Fibroblast of the aortic adventitia (primary cell): Measurements from ENCODE around the gene LAP3. TPM values are rescaled to one million over a fixed set of nuclear protein-coding genes. Genes with fewer than 3 reads are reported as not detected.

ENCODE experiments used
- DNase-seq: peaks from one replicate; pipeline ENCODE4 v3.0.0-alpha.2; 2010; ENCODE audit warnings: low read depth
- H3K4me3 ChIP-seq: 2 replicates; pipeline ENCODE4 v1.5.1; 2011; ENCODE audit warnings: low read depth, mild to moderate bottlenecking, control low read depth, low read length, moderate library complexity
- total RNA-seq: library from RNA; depleted of rRNA; stranded (reverse); fragments of >200 nt; gene quantifications from 2 replicates; pipeline ENCODE4 v1.2.3, GENCODE V29; 2012; ENCODE audit warnings: low replicate concordance
- TF ChIP-seq, protein P1 (sequence below): IDR thresholded peaks from 2 replicates; pipeline ENCODE4 v1.5.1; 2011; ENCODE audit warnings: mild to moderate bottlenecking, low read length, control low read depth, inconsistent platforms; ENCODE audit not compliant: insufficient read depth

LAP3 gene
- total RNA-seq, 1 donor, result 76.9 TPM

DNA sequence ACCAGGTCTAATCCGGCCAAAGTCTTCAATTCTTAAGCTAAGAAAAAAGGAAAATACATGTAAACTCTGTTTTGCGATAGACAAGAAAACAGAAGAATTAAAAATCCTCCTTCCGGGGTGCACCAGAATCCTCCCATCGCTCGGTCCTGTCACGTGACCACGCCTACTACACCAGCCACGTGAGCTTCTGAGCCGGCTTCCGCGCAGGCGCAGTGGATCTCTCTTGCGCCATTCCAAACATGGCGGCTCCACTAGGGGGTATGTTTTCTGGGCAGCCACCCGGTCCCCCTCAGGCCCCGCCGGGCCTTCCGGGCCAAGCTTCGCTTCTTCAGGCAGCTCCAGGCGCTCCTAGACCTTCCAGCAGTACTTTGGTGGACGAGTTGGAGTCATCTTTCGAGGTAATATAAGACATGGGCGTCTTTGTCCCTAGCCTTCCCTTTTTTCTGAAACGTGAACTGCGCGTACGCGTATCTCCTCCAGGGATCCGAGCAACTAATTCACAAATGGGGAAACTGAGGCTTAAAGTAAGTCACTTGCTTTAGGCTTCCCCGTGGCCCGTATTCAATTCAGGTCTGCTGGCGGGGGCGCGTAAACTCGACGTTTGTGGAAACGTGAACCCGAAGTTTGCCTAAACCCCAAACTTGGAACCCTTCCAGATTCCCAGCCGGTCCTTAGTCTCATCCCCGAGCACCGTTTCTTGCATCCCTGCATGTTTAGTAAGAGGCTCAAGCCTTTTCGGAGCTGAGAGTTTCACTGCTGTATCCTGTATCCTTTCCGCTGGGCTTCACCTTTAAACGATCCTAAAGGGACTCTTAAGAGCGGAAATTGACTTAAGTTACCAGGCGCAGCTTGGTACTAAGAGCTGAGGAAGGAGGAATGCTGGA, 37.7 kb downstream of the LAP3 start, which contains the start of gene MED28:
MED28 (plus strand) TSS at position 226 of the 884 bp plus-strand sequence; CDS start at position 240, 14 bp downstream.
- peak; percentile 97 for DNase-seq
- H3K4me3 ChIP-seq, result peak within 1 kb of the TSS; percentile 98

DNA sequence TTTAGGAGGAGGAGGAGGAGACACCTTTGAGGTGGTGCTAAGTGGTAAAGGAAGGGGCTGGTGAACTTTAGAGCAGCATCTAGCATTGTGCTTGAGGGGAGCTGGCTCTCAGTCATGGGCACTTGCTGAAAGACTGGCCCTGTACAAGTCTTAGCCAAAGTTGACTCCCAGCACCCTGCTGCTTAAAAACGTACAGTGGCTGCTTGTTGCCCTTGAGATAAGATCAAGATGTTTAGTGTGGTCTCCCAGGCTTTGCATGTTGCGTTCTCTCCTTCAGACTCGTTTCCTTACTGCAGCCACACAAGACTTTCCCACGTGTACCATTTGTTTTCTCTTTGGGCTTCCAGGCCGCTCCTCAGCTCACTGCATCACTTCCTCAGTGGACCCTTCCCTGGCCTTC, 39.3 kb downstream of the LAP3 start:
- H3K4me3 ChIP-seq, result peak overlapping the region; percentile 37
- no peak for DNase-seq
- TF ChIP-seq, protein P1, sequence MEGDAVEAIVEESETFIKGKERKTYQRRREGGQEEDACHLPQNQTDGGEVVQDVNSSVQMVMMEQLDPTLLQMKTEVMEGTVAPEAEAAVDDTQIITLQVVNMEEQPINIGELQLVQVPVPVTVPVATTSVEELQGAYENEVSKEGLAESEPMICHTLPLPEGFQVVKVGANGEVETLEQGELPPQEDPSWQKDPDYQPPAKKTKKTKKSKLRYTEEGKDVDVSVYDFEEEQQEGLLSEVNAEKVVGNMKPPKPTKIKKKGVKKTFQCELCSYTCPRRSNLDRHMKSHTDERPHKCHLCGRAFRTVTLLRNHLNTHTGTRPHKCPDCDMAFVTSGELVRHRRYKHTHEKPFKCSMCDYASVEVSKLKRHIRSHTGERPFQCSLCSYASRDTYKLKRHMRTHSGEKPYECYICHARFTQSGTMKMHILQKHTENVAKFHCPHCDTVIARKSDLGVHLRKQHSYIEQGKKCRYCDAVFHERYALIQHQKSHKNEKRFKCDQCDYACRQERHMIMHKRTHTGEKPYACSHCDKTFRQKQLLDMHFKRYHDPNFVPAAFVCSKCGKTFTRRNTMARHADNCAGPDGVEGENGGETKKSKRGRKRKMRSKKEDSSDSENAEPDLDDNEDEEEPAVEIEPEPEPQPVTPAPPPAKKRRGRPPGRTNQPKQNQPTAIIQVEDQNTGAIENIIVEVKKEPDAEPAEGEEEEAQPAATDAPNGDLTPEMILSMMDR, result no peak

More for the DNA sequence above, 37.7 kb downstream of the LAP3 start, which contains the start of gene MED28:
- TF ChIP-seq, protein P1, result peak; percentile 2

DNA sequence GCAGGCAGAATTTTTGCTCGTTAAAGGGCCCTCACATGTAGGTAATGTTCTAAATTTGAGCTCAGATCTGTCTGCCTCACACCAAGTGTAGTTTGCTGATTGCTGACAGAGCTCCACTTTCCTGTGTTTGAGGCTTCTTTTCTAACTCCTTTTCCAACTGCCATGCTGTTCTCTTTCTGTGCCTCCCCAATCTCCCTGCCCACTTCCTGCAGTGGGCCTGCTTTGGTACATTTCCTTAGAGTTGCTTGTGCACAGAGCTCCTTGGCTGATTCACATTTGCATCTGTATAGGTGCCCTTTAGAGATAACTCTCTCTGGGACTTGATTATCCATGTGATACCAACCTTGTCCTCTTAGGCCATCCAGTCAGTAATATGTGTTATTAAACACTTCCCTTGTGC, 41.9 kb downstream of the LAP3 start:
- no peak overlapping the region for H3K4me3 ChIP-seq
- TF ChIP-seq, protein P1, result no peak
- DNase-seq, result no peak

DNA sequence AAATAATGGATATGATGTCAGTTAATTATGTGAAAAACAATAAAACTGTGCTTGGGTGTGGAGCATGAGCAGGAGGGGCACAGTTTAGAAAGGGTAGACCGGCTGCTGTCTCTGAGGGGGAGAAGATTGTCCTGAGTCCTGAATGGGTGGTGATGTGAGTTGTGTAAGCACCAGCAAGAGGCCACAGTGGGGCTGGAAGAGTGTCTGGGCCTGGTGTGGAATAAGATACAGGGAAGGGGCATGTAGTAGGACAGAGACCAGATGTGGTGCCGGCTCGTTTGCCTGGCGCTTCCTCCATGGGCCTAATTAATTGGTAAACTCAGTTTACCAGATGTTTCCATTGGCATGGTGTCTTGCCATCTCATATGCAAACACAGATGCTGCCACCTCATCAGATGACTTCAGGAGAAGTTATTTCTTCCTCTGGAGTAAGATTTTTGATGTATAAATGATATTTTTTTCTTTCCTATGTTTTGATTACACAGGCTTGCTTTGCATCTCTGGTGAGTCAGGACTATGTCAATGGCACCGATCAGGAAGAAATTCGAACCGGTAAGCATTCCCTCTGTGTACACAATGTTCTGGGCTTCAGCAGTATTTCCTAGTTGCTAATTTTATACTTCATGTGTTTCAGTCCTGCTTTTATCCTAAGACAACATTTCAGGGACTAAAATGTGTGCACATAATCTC, 42.6 kb downstream of the LAP3 start:
- no peak overlapping the region for H3K4me3 ChIP-seq

DNA sequence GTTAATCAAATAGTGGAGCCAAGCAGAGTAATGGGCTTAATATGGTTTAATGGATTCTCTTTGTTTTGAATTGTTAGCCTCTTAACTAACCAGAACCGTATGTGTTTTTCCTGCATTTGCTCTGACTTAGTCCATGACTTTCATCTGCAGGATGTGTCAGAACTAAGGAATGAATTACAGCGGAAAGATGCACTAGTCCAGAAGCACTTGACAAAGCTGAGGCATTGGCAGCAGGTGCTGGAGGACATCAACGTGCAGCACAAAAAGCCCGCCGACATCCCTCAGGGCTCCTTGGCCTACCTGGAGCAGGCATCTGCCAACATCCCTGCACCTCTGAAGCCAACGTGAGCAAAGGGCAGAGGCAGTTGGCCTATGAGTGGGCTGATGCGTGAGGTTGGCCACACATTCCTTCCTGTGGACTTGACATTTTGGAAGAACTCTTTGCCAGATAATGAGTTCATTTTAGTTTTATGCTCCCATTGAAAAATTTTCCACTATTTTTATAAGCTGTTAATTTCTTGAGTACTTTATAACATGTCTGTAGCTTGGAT, 46.5 kb downstream of the LAP3 start:
- TF ChIP-seq, protein P1, result no peak
- no peak overlapping the region for H3K4me3 ChIP-seq
- no peak for DNase-seq

More for the DNA sequence above, 42.6 kb downstream of the LAP3 start:
- TF ChIP-seq, protein P1, result no peak
- DNase-seq, result no peak

DNA sequence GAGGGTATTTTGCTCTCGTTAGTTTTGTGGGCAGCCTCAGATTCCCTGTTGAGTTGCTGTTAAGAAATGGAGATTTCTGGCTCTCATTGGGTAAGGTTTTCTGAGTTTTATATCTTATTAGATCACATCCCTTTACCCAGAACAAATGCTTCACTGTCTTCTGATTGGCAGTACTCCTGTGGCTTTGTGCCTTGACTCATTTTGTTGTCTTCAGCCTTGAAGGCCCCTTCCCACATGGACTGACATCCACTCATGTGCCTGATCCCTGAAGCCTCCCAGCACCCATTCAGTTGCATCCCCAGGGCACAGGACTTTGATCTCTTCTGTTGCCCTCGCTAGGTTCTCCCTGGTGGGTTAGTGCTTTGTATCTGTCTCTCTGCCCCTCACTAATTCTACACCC, 47.8 kb downstream of the LAP3 start:
- no peak overlapping the region for H3K4me3 ChIP-seq
- DNase-seq, result no peak
- TF ChIP-seq, protein P1, result no peak
